ENCODE measurements around the gene DUSP22. TPM values are rescaled to one million over a fixed set of nuclear protein-coding genes. Genes with fewer than 3 reads are reported as not detected.

DUSP22 gene
- total and polyA plus RNA-seq, 2 of the 8 experiments (the other 6 are each of a cell fraction or from before 2014, with no cell fraction given), result 15.5 to 32.4 TPM

- TF ChIP-seq RBBP5 (IDR thresholded peaks at IDR 0.05; ENCODE audit: borderline replicate concordance, low read depth, low read length) (no peak), NANOG (IDR thresholded peaks at IDR 0.05; ENCODE audit: insufficient read depth, low read depth, low read length, poor library complexity, severe bottlenecking) (no peak), SRF (IDR thresholded peaks at IDR 0.05; ENCODE audit: low read depth, low read length) (no peak), MAX (IDR thresholded peaks at IDR 0.05) (no peak)
Observed at GRCh38 chr6:305371-306206, 13.3 kb downstream of the DUSP22 start (continued).
